Activated effector memory CD4-positive, alpha-beta T cell treated with Interleukin-2 at 50 U/mL for 16 hours (primary cell): ENCODE results near the gene TMEM132A.

ENCODE experiments used
- DNase-seq: peaks from one replicate; pipeline ENCODE4 v3.0.0-alpha.2; 2020

TMEM132A gene

DNA sequence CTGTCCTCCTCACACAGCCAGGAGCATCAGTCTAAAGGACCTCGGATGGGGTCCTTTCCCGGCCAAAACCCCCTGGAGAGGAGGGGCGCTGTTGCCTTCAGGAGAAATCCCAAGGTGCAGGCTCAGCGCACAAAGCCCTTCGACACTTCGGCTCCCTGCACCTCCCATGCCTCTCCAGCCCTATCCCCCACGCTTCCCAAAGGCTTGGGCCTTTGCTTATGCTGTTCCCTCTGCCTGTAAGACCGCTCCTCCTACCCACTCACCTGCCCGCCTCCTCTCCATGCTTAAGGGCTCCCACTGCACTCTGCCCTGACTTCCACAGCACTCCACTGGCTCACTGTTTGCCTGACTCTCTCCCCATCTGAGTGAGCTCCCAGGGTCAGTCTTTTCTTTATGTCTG lies 14.2 kb downstream of the TMEM132A start:
- no peak for DNase-seq

DNA sequence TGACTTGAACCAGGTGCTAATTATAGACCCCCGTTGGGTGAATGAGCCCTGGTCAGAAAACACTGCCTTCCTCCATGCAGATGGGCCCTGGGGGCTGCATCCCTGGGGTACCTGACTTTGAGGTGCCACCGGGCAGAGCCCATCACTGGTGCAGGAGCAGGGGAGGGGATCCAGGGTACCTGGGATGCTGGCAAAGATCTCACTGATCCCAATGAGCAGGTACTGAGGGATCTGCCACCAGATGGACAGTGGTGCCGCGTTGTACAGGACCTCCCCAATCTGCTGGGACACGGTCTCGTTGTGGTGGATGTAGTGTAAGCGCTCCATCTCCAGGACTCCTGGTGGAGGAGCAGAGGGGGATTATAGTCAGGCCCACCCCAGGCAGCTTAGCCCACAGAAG lies 15.0 kb downstream of the TMEM132A start:
- DNase-seq: no peak

DNA sequence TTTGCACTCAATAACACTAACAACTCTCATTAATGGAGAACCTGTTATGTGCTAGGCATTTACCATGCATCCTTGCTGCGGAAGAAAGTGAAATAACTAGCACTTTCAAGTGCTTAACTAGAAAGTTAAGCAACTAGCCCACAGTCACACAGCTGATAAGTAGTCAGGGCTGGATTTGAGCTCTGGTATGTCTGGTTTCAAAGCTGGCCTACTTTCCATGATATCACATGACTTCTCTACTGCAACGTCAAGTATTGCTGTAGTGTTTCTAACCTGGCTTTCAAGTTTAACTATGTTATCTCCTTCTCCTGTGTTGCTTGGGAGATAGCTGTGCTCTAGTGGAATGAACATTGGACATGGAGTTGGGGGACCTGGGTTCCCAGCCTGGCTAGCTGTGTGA lies 15.6 kb downstream of the TMEM132A start:
- no peak for DNase-seq

DNA sequence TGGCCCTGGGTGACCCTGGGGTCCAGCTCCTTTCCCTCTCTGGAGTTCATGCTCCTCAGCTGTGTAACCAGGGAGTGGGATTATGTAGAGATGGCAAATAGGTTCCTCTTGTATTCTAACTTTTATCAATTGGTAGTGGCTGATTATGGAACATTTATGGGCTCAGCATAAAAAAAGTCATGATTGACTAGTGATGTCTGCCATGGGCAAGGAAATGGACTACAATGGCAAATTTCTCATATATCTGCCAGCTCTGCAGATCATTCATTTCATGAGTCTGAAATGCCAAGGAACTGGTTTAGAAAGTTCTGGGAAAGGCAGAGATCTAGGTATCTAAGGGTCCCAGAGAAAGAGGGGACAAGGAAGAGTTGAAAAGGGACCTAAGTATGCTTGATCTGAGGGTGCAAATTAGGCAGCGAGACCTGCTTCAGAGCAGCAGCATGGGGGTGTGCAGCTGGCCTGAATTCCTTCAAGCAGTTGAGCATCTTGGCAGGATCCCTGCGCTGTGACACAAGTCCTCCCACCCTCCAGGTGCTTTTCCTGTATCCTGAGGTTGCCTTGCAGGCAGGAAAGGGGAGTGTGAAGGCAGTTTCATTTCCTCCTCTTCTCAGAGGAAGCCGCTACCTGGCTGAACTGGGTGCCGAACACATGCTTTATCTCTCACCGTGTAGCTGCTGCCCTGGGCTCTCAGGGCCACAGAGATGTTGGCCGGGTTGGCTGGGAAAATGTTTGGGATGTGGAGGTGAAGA lies 17.3 kb downstream of the TMEM132A start:
- no peak for DNase-seq

DNA sequence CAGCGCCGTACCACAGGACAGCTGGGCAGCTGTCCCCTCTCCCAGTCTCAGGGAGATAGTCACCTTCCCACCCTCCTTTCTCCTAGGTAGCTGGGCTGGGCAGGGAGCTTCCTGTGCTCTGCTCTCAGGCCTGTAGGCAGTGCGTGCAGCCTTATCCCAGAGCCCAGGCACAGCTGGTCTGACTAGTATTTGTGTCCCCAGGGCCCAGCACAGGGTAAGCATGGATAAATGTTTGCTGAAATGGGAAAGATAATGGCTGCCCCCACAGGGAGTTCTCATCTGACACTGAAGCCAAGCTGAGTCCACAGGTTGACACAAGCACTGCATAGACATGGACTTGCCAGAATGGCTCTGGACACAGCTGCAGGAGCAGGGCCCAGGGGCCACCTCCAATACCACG lies 18.0 kb downstream of the TMEM132A start:
- DNase-seq: no peak

DNA sequence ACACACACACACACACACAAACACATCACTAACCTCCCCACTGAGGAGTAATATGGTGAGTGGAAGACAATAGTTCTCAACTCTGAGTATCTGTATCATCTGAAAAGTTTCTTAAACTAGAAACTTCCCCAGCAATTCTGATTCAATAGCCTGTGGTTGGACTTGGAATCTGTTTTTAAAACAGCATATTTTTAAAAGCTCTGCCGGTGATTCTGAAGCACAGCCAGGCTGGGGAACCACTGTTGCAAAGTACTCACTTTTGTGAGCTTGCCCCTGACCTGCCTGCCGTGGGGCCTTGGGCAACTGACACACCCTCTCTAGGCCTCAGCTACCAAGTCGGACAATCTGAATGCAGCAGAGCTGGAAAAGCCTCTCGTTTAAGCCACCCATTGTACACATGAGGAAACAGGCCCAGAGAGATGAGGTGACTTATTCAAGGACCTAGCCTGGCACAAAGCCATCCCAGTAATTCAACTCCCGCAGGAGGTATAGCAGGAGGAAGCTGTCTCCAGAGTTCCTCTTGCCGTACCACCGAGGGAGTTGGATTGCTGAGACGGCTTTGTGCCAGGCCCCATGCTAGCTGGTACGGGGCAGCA lies 18.8 kb downstream of the TMEM132A start:
- DNase-seq: no peak

DNA sequence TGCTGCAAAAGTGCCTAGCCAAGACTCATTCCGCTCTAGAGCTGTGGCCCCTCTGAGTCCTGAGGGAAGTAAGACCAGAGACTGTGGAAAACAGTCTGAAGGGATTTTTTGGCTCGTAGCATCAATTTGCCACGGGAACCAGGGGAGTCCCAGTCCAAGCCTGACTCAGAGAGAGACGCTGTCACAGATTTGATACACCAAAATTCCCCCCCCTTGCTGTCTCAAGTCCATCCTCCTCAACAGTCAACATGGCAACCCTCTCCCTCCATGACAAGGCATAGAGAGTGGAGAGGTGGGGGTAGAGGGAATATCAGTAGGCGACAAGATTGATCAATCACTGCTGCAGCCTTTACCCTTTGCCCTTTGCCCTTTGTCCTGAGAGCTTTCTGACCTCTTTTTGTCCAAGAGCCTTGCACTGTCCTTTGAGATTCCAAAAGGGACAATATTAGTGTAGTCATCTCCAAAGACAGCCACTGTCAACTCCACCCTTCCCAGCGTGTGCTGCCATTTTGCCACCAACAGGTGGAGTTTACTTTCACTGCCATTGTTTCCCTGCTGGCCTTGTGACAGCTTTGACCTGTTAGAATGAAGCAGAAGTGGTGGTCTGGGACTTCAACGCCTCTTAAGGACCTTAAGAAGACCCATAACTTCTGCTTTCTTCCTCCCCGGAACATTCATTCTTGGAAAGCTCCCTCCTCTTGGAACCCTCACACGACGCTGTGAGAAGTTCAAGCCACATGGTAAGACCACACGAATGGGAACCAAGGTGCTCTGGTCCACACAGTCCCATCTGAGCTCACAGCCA lies 20.4 kb downstream of the TMEM132A start:
- no peak for DNase-seq

DNA sequence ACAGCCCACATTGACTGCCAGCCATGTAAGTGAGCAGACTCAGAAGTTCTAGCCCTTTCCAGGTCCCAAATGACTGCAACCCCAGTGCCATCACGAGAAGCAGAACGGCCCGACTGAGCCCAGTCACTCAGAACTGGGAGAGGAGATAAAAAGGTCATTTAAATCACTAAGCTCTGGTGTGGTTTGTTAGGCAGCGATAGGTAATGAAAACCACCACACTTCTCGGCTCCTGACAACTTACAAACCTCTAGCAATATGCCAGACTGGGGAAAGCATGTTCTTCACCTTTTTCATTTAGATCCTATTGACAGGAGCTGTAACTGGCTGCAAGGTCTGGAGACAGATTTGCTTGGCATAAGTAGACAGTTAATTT lies 21.0 kb downstream of the TMEM132A start:
- no peak for DNase-seq

DNA sequence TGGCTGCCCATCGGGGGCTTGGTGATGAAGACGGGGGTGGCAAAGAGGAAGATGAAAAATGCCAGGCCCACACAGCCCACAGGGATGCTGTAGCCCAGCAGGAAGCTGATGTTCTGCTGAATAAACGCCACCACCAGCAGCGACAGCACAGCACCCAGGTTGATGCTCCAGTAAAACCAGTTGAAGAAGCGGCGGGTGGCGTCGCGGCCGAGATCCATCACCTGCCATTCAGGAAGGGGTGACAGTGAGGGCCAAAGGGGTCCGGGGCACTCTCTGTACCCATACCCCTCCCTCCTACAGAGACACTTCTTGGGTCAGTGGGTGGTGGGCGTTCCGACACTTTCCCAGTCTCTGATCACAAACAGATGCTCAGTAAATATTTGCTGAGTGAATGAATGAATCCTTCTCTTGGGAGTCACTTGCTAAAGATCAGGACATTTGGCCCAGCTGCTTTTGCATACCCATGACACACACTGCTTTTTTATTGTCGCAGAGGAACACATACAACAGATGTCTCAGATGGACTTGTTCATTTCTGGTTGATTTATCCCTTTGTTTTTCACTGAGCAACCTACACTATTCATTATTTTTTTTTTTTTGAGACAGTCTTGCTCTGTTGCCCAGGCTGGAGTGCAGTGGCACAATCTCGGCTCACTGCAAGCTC lies 22.5 kb downstream of the TMEM132A start:
- DNase-seq: no peak

DNA sequence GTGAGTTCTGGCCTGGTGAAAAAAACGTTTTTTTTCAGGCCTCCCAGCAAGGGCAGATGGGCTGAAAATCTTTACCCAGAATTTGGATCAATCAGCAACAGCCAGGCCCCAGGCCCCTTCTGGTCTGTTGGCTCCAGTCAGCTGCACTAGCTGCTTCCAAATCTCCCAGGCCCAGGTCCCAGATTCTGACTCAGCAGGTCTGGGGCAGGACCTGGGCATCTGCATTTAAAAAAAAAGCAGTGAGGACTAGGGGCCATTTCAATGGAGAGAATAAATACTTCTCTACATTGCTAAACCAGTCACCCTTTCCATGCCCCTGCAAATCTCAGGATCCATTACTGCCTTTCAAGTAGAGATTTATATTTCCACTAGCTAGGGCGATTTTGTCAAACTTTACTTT lies 23.4 kb downstream of the TMEM132A start:
- no peak for DNase-seq

DNA sequence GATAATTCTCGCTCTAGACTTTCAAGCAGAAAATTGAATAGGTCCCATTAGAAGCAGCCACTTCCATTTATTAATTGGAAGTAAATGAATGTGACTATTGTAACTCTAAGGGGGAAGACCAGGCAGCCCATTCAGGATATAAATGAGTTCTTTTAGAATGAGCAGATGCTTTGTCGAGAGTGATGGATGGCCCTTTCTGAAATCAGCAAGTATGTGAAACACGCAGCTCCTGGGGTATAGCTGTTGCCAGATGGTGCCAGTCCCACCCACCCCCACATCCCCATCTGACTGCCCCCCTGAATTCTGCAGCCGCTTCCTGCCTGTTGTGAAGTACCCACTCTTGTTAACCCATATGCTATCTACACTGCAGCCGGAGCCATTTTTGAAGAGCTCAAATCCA lies 24.0 kb downstream of the TMEM132A start:
- no peak for DNase-seq

DNA sequence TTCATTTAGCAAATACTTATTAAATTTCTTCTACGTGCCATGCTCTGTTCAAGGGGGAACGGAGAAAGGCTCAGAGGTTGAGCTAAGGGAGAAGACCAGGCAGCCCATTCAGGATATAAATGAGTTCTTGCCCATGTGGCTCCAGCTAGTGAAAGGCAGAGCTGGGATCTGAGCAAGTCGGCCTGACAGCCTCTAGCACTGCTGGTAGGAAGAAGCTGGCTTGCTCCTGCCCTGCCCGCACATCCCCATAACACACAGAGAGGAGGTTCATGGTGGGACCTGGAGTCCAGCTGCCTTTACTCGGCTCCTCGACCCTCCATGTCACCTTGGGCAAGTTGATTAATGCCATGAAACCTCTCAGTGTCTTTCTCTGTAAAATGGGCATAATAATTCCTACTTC lies 25.8 kb downstream of the TMEM132A start:
- no peak for DNase-seq

DNA sequence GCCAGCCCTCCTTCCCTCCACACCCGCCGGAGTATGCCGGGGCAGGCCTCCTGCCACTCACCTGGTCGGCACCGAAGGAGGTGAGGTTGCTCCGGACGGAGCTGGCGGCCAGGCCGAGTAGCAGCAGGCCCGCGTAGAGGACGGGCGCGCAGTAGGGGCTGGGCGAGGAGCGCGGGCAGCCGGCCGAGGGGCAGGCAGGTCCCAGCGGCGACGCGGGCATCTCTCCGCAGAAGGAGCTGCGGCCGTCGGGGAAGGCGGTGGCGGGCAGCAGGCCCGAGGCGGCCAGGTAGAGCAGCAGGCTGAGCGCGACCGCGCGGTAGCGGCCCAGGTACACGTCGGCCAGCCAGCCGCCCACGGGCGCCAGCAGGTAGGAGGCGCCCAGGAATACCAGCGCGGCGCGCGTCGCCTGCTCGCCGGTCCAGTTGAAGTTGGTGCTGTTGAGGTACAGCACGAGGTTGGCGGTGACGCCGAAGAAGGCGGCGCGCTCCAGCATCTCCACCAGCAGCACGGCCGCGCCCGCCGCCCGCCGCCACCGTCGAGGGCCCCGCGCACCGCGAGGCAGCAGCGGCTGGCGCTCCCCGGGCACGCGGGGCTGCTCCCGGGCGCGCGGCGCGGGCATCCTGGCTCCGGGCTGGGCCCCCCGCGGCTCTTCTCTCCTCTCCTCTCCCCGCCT lies 26.8 kb downstream of the TMEM132A start:
- no peak for DNase-seq

DNA sequence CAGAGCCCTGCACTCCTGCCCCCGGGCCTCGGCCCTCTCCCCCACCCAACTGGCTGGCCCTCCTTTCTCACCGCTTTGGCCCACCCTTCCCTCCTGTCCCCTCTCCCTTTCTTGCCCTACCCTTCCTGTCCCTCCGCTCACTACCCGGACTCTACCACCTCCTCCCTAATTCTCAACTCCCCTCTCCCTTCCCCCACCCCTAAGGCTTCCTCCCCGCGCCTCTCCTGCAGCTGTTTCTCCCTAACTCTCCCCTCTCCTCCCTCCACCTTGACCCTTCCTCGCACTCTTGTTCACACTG lies 27.3 kb downstream of the TMEM132A start:
- no peak for DNase-seq

DNA sequence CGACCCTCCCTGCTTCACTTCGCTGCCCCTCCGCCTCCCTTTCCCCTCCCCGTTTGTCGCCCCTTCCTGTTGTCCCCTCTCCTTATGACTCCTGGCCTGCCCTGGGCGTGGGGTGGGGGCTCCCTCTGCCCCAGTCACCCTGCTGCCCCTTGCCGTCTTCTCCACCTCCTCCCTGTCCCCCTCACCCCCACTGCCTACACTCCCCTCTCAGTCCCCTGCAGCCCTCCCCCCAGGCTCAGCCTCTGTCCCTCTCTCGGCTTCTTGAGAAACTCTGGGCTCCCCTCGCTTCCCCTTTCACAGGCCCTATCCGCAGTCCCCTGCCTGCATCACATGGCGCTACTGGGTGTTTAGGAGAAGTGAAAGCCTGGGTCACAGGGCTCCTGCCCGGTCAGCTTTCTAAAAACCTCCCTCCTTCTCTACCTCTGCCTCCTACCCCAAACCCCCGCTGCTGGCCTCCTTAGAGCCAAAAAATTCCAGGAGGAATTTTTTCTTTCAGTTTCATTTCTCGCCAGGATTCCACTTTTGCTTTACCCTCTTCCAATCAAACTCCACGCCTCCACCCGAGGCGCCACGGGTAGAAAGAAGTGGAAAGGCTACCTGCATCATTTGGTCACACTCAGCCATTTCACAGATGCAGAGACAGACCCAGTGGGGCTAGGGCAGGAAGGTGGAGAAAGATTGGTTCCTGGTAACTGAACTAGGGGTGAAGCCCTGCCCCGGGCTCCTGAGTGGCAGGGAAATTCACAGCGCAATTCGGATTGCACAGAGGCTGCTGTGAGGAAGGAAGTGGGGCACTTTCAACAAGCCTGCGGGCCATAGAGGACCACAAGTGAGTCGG lies 27.9 kb downstream of the TMEM132A start, which contains the start of gene SLC15A3:
Gene SLC15A3, minus strand, starts transcription at position 273 of the 838 bp plus-strand sequence. CDS start 625 bp downstream, outside the sequence.
- no peak for DNase-seq

DNA sequence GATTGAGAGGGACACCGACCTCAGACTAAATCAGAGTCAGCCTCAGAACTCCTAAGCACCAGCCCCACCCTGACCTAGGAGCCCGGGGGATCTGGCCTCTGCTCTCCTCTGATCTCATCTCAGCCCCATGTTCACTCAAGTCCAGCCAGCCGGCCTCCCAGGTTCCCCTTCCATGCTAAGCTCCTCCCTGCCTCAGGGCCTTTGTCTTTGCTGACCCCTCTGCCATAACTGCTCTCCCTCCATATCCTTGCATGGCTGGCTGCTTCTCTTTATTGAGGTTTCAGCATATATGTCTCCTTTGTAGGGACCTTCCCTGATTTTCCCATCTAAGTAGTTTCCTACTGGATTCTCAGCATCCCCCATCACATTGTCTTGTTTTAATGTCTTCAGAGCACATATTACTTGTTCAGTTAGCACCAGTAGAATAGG lies 28.5 kb downstream of the TMEM132A start:
- DNase-seq: no peak

DNA sequence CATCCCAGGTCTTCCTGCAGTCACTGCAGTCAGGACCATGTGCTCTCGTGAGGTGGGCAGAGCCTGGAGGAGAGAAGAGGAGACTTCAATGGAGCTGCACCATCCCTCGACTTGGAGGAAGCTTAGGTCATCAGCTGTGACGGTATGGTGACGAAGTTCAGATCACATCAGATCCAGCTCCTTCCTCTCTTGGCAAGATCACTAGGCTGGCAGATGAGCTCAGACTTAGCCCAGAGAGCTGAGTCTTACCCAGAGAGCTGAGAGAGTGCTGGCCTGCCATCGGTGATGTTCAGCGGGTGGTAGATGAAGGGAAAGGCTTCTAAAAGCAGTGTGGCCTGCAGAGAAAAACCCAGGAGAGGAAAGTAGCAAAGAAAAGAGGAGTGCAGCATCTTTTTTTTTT lies 29.5 kb downstream of the TMEM132A start:
- DNase-seq: no peak

DNA sequence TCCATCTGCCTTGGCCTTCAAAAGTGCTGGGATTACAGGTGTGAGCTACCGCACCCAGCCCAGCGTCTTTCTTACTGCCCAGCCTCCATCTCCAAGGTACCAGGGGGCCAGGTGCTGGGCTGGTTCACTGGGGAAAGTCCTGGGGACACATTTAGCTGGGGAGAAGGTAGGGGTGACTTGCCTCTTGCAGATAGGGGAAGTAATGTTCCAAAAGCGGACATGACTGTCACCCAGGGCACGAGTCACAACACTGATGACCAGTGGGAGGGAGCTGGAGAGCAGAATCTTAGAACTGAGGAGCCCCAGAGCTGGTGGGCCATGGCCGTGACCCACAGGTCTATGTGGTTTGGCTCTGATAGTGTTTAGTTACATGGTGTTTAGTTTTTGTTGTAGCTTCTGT lies 30.2 kb downstream of the TMEM132A start:
- DNase-seq: no peak

DNA sequence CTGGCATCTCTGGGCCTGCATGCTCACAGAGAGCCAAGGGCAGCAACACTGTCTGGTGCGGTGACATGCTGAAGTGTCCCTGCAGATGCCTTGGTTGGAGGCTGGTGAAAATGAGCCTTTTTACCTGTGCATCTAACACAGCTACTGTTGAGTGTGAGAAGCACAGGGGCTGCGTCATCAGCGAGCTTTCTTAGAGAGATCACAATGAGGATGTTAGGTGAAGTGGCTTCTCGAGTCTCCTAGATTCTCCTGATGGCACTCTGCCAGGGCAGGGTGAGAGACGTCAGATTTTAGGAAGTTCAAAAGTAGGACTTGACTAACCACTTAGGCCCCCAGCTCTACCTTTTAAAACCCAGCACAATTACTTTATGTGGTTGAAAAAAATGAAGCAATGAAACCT lies 31.3 kb downstream of the TMEM132A start:
- DNase-seq: no peak

DNA sequence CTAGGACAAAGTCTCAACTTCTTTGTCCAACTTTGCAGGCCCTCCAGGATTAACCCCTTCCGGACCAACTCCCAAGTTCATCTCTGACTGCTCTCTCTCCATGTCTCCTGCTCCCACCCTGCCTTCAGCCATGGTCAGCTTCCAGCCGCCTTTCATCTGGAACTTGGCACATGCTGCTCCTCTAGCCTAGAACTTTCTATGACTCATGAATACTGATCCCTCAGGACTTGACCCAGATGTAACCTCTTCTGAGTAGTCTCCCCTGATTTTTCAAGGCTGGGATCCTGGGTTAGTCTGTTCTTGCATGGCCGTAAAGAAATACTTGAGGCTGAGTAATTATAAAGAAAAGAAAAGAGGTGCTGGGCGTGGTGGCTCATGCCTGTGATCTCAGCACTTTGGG lies 32.9 kb downstream of the TMEM132A start:
- no peak for DNase-seq

DNA sequence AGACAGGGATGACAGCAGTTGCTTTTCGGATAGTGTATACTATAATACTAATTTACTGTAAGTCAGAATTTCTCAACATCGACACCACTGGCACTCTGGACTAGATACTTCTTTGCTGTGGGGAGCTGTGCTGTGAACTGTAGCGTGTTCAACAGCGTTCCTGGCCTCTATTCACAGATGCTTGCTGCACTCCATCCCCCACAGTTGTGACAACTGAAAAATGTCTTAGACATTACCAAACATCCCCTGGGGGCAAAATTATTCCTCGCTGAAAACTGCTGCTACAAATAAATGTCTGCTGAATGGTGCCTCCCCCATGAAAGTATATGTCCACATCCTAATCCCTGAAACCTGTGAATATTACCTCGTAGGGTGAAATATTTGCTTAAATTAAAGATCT lies 35.2 kb downstream of the TMEM132A start:
- no peak for DNase-seq

DNA sequence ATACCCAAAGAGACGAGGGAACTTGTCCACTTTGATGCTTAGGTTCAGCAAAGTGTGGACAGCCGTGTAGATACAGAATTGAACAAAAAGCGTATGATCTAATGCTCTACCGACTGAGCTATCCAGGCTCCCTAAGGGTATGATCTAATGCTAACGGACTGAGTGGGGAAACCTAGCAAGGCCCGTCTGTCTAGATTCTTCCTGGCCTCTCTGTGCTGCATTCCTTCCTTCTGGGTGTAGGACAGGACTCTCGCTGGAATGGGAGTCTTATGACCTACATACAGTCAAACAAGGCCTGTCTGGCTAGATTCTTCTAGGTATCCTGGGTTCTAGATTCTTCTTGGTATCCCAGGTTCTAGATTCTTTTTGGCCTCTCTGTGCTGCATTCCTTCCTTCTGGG lies 36.1 kb downstream of the TMEM132A start:
- DNase-seq: no peak
